Tibial nerve (tissue), 3 donors: Measurements from ENCODE around the gene ANKDD1B.
"Not testable (repeated sequence)": the region's sequence is repeated elsewhere in the genome, so short reads cannot be mapped to it uniquely, and the experiment has no call there.

Experiments used
- POLR2A ChIP-seq, 2 donors: fragments of 450-650 bp; IDR thresholded peaks; one replicate each; pipeline ENCODE4 v1.6.1; 2017; ENCODE audit warnings: antibody characterized with exemption in 2 of 2, mild to moderate bottlenecking in 2 of 2, moderate library complexity in 2 of 2
- TF ChIP-seq, protein P1 (sequence below), 5 experiments: fragments of 200-600 bp in 3 of 5; fragments of 450-650 bp in 2 of 5; sonication (generic) in 3 of 5; IDR thresholded peaks; one replicate each; pipeline ENCODE4 v1.5.1; 2016 to 2019; ENCODE audit warnings: antibody characterized with exemption in 5 of 5, mild to moderate bottlenecking in 3 of 5, moderate library complexity in 2 of 5

DNA sequence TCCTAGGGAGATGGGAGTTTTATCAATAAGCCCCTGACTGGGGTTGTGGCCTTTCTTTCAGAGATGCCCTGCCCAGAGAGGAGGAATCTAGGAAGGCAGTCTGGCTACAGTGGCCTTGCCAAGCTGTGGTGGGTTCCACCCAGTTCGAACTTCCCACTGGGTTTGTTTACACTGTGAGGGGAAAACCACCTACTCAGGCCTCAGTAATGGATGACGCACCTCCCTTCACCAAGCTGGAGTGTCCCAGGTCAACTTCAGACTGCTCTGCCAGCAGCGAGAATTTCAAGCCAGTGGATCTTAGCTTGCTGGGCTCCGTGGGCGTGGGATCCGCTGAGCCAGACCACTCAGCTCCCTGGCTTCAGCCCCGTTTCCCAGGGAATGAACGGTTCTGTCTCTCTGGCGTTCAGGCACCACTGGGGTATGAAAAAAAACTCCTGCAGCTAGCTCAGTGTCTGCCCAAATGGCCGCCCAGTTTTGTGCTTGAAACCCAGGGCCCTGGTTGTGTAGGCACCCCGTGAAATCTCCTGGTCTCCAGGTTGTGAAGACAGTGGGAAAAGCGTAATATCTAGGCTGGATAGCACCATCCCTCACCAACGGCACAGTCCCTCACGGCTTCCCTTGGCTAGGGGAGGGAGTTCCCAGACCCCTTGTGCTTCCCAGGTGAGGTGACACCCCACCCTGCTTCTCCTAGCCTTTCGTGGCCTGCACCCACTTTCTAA lies 45.1 kb upstream of the ANKDD1B start:
- TF ChIP-seq, protein P1, sequence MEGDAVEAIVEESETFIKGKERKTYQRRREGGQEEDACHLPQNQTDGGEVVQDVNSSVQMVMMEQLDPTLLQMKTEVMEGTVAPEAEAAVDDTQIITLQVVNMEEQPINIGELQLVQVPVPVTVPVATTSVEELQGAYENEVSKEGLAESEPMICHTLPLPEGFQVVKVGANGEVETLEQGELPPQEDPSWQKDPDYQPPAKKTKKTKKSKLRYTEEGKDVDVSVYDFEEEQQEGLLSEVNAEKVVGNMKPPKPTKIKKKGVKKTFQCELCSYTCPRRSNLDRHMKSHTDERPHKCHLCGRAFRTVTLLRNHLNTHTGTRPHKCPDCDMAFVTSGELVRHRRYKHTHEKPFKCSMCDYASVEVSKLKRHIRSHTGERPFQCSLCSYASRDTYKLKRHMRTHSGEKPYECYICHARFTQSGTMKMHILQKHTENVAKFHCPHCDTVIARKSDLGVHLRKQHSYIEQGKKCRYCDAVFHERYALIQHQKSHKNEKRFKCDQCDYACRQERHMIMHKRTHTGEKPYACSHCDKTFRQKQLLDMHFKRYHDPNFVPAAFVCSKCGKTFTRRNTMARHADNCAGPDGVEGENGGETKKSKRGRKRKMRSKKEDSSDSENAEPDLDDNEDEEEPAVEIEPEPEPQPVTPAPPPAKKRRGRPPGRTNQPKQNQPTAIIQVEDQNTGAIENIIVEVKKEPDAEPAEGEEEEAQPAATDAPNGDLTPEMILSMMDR (IDR thresholded peaks at IDR 0.05), result not testable (repeated sequence)
- TF ChIP-seq POLR2A (IDR thresholded peaks at IDR 0.05), result not testable (repeated sequence)
